ENCODE results near the gene CARS1.

GRCh38 chr11:3050386-3051195 lies 6.6 kb downstream of the CARS1 start:
- TF ChIP-seq EZH2 (optimal IDR thresholded peaks at IDR 0.05; ENCODE audit: low read depth, low read length) (no peak), CTCF (IDR thresholded peaks at IDR 0.05; ENCODE audit: low read length) (no peak), EZH2phosphoT487 (IDR thresholded peaks at IDR 0.05; ENCODE audit: low read length) (no peak)
